Vagina (tissue), 2 donors: ENCODE data around the gene WDR6. TPM values are rescaled to one million over a fixed set of nuclear protein-coding genes. Genes with fewer than 3 reads are reported as not detected.
A peak's percentile ranks its signal among the peaks of the same experiment; 100 is the strongest.

Experiments used
- DNase-seq, 2 donors: peaks; one replicate each; pipeline ENCODE4 v3.0.0-alpha.2; 2017; ENCODE audit errors: extremely low spot score in 2 of 2
- H3K27ac ChIP-seq: fragments of 200-600 bp; sonication (generic); one replicate; pipeline ENCODE4 v1.5.1; 2019
- H3K27me3 ChIP-seq: fragments of 200-600 bp; sonication (generic); one replicate; pipeline ENCODE4 v1.5.1; 2019
- H3K36me3 ChIP-seq, 2 donors: fragments of 200-600 bp; sonication (generic); one replicate each; pipeline ENCODE4 v1.5.1; 2017 to 2019
- H3K4me1 ChIP-seq: fragments of 200-600 bp; sonication (generic); one replicate; pipeline ENCODE4 v1.5.1; 2019
- H3K4me3 ChIP-seq, 2 donors: fragments of 200-600 bp; sonication (generic); 1 replicate in 1 of 2; 2 replicates in 1 of 2; pipeline ENCODE4 v1.5.1; 2016 to 2019
- H3K9me3 ChIP-seq: fragments of 200-600 bp; sonication (generic); one replicate; pipeline ENCODE4 v1.5.1; 2019
- POLR2A ChIP-seq, 2 donors: fragments of 450-650 bp; IDR thresholded peaks; one replicate each; pipeline ENCODE4 v1.6.1; 2017; ENCODE audit warnings: antibody characterized with exemption in 2 of 2, mild to moderate bottlenecking in 2 of 2, moderate library complexity in 2 of 2
- POLR2AphosphoS5 ChIP-seq, 2 donors: sonication (generic); formaldehyde crosslinking; IDR thresholded peaks; one replicate each; pipeline ENCODE4 v1.9.0; 2017; ENCODE audit warnings: antibody characterized with exemption in 2 of 2, mild to moderate bottlenecking in 2 of 2, low read depth in 1 of 2; ENCODE audit not compliant: insufficient read depth in 1 of 2
- intact Hi-C: fragments of 100-400 bp; cut with DNase I; formaldehyde crosslinking; loops from one replicate; pipeline ENCODE4 v1.15.1; 2023
- total RNA-seq: library from RNA; depleted of rRNA; stranded (reverse); fragments of >200 nt; gene quantifications from one replicate; pipeline ENCODE4 v1.2.3, GENCODE V29; 2016
- TF ChIP-seq, protein P1 (sequence below), 3 experiments: fragments of 450-650 bp in 2 of 3; fragments of 200-600 bp in 1 of 3; sonication (generic) in 1 of 3; IDR thresholded peaks; one replicate each; pipeline ENCODE4 v1.5.1; 2017 to 2019; ENCODE audit warnings: antibody characterized with exemption in 3 of 3, mild to moderate bottlenecking in 2 of 3, moderate library complexity in 2 of 3

Gene WDR6, protein sequence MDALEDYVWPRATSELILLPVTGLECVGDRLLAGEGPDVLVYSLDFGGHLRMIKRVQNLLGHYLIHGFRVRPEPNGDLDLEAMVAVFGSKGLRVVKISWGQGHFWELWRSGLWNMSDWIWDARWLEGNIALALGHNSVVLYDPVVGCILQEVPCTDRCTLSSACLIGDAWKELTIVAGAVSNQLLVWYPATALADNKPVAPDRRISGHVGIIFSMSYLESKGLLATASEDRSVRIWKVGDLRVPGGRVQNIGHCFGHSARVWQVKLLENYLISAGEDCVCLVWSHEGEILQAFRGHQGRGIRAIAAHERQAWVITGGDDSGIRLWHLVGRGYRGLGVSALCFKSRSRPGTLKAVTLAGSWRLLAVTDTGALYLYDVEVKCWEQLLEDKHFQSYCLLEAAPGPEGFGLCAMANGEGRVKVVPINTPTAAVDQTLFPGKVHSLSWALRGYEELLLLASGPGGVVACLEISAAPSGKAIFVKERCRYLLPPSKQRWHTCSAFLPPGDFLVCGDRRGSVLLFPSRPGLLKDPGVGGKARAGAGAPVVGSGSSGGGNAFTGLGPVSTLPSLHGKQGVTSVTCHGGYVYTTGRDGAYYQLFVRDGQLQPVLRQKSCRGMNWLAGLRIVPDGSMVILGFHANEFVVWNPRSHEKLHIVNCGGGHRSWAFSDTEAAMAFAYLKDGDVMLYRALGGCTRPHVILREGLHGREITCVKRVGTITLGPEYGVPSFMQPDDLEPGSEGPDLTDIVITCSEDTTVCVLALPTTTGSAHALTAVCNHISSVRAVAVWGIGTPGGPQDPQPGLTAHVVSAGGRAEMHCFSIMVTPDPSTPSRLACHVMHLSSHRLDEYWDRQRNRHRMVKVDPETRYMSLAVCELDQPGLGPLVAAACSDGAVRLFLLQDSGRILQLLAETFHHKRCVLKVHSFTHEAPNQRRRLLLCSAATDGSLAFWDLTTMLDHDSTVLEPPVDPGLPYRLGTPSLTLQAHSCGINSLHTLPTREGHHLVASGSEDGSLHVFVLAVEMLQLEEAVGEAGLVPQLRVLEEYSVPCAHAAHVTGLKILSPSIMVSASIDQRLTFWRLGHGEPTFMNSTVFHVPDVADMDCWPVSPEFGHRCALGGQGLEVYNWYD
- total RNA-seq, result 109 TPM

DNA sequence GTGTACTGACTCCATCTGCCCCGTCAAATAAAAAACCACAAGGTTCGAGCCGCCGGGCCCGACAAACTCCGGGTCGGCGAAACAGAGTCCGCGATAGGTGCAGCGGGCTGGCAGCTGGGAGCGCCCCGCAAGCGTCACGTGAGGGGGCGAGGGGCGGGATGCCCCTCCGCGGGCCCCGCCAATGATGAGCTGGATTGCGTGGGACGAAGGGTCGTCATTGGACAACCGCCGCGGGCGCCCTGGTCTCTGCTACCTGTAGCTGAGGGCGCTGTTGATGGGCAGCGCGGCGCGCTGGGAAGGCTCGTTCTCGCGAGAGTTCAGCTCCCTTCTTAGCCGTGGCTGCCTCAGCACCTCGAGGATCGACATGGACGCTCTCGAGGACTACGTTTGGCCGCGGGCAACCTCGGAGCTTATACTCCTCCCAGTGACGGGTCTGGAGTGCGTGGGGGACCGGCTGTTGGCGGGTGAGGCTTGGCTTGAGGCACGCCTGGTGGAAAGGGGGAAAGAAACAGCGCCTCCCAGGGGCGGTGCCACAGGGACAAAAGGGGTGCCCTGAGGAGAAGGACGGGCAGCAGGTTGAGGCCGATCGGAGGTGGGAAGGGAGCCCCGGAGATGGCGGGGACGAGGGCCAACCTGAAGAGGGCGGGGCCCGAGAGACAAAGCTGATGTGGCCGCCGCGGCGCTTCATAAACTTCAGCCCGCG lies at the start of gene WDR6:
Gene WDR6, plus strand, starts transcription at position 324 of the 703 bp plus-strand sequence. Its CDS starts 41 bp downstream, at position 365.
- Histone ChIP-seq H3K9me3 (no peaks in the 10 kb centered on the region), H3K27me3 (no peaks in the 10 kb centered on the region), H3K36me3 (peaks cover 0 to 3% of the 10 kb centered on the region in 2 donors), H3K4me1 (peaks cover 20% of the 10 kb centered on the region), H3K4me3 (peak within 1 kb of the TSS; percentile 57 to 77), H3K27ac (peak within 1 kb of the TSS; percentile 99)
- peak in 1 of 2 donors; percentile 98 for DNase-seq
- intact Hi-C loops, result loop anchor here (5.0 kb wide), 1 partner anchor 85 kb away; the partner anchor contains the start of gene QRICH1
- TF ChIP-seq POLR2A (IDR thresholded peaks at IDR 0.05) (peak in 1 of 2 donors; percentile 59), POLR2AphosphoS5 (IDR thresholded peaks at IDR 0.05; ENCODE audit: insufficient read depth in 1 of 2, low read depth in 1 of 2) (peak; percentile 80 to 95)
- TF ChIP-seq, protein P1, sequence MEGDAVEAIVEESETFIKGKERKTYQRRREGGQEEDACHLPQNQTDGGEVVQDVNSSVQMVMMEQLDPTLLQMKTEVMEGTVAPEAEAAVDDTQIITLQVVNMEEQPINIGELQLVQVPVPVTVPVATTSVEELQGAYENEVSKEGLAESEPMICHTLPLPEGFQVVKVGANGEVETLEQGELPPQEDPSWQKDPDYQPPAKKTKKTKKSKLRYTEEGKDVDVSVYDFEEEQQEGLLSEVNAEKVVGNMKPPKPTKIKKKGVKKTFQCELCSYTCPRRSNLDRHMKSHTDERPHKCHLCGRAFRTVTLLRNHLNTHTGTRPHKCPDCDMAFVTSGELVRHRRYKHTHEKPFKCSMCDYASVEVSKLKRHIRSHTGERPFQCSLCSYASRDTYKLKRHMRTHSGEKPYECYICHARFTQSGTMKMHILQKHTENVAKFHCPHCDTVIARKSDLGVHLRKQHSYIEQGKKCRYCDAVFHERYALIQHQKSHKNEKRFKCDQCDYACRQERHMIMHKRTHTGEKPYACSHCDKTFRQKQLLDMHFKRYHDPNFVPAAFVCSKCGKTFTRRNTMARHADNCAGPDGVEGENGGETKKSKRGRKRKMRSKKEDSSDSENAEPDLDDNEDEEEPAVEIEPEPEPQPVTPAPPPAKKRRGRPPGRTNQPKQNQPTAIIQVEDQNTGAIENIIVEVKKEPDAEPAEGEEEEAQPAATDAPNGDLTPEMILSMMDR (IDR thresholded peaks at IDR 0.05), result peak in 2 of 3 experiments; percentile 23 to 41

DNA sequence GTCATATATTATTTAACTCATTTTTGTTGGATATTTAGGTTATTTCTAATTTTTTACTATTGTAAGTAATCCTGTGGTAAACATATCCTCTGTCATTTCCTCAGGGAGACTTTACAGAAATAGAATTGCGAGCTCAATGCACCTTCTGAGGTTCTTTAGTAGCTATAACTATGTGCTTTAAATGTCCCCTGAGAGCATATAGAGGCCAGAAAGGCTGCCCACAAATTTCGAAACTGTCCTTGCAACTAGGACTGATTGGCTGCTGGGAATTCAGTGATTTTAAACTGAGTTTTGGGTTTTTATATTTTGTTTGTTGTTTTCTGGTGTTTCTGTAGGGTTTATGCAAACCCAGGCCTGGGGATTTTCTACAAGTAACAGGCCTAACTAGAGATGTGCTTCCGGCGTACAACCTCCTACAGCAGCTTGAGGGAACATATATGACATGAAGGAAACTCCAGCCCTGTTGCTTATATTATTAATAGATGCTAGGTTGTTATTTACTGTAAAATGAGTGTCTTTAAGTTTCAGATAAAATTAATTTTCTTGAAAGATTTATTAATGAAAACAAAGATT lies 46.3 kb upstream of the WDR6 start:
- Histone ChIP-seq H3K9me3 (no peaks in the 10 kb centered on the region), H3K4me1 (no peaks in the 10 kb centered on the region), H3K36me3 (peaks cover 0 to 40% of the 10 kb centered on the region in 2 donors), H3K4me3 (no peak overlapping the region), H3K27me3 (no peaks in the 10 kb centered on the region), H3K27ac (no peak overlapping the region)
- intact Hi-C loops, result no loop called here
- no peak for TF ChIP-seq POLR2A (IDR thresholded peaks at IDR 0.05)
- TF ChIP-seq POLR2AphosphoS5 (IDR thresholded peaks at IDR 0.05; ENCODE audit: insufficient read depth in 1 of 2, low read depth in 1 of 2), result no peak
- TF ChIP-seq, protein P1 (IDR thresholded peaks at IDR 0.05), result no peak
- DNase-seq, result no peak

DNA sequence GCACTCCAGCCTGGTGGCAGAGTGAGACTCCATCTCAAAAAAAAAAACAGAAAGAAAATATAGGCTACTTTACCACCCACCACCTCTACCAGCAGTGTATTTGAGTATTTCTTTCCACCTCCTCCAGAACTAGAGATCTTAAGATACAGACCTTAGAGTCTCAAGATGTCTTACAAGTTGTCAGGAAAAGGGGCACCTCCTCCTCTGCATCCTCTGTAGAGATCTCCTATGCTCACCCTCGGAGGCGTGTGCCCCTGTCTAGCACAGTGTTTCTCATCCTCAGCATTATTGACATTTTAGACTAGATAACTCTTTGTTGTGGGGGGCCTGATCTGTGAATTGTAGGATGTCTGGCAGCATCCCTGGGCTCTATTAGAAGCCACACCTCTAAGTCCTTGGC lies 44.9 kb upstream of the WDR6 start:
- Histone ChIP-seq H3K27ac (no peak overlapping the region), H3K4me1 (no peaks in the 10 kb centered on the region), H3K4me3 (no peak overlapping the region), H3K27me3 (no peaks in the 10 kb centered on the region), H3K36me3 (peaks cover 0 to 54% of the 10 kb centered on the region in 2 donors), H3K9me3 (no peaks in the 10 kb centered on the region)
- no peak for TF ChIP-seq POLR2A (IDR thresholded peaks at IDR 0.05)
- no peak for TF ChIP-seq POLR2AphosphoS5 (IDR thresholded peaks at IDR 0.05; ENCODE audit: insufficient read depth in 1 of 2, low read depth in 1 of 2)
- TF ChIP-seq, protein P1 (IDR thresholded peaks at IDR 0.05), result no peak
- no peak for DNase-seq
- intact Hi-C loops, result no loop called here

DNA sequence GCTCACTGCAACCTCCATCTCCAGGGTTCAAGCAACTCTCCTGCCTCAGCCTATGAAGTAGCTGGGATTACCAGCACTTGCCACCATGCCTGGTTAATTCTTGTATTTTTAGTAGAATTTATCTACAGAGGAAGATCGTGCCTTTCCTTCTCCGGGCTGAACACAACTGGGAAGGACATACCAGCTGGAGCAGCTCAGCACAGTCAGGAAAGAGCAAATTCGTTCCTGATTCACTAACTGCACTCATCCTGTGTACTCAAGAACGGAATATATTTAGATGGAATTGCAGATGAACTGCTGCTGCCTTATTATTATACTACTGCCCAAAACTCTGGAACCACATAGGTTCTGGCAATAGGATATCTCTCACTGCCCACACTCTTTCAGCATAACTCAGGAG lies 44.3 kb upstream of the WDR6 start:
- peaks cover 0 to 55% of the 10 kb centered on the region in 2 donors for H3K36me3 ChIP-seq
- intact Hi-C loops, result no loop called here

More for the DNA sequence above, 44.3 kb upstream of the WDR6 start:
- Histone ChIP-seq H3K4me1 (no peaks in the 10 kb centered on the region), H3K27ac (no peak overlapping the region), H3K27me3 (no peaks in the 10 kb centered on the region), H3K4me3 (no peak overlapping the region), H3K9me3 (no peaks in the 10 kb centered on the region)
- no peak for DNase-seq
- TF ChIP-seq POLR2A (IDR thresholded peaks at IDR 0.05), result no peak
- TF ChIP-seq POLR2AphosphoS5 (IDR thresholded peaks at IDR 0.05; ENCODE audit: insufficient read depth in 1 of 2, low read depth in 1 of 2), result no peak
